GM12878 (cell line): ENCODE measurements around the gene OPRL1. TPM values are rescaled to one million over a fixed set of nuclear protein-coding genes. Genes with fewer than 3 reads are reported as not detected.

ENCODE experiments used
- ATAC-seq: fragments of 200-7000 bp; cut with Tn5 transposase; 3 replicates; pipeline ENCODE4 v1.9.1; 2020; ENCODE audit warnings: mild to moderate bottlenecking, moderate library complexity
- BruUV-seq: library from RNA; stranded (reverse); fragments of 400-500 nt; replicated peaks from 2 replicates; lab custom pipeline; 2021; lab: Mats Ljungman, UMichigan
- CTCF ChIA-PET: fragments of 300-600 bp; sonication (Branson Sonifier 250); formaldehyde crosslinking; extraction: SDS; loops from one replicate; lab custom pipeline; 2021; ENCODE audit warnings: inconsistent platforms; lab: Yijun Ruan, JAX
- POLR2A ChIA-PET: fragments of 350-600 bp; formaldehyde crosslinking; extraction: SDS; loops from one replicate; lab custom pipeline; 2021; ENCODE audit warnings: inconsistent platforms; lab: Charles Lee
- RAD21 ChIA-PET: fragments of 300-600 bp; sonication (Branson Sonifier 250); formaldehyde crosslinking; loops from one replicate; lab custom pipeline; 2023; ENCODE audit warnings: antibody characterized with exemption; ENCODE audit not compliant: unreplicated experiment; lab: Charles Lee
- SMC1A ChIA-PET: fragments of 300-600 bp; sonication (Branson Sonifier 250); formaldehyde crosslinking; loops from one replicate; lab custom pipeline; 2023; ENCODE audit not compliant: unreplicated experiment, uncharacterized antibody; lab: Charles Lee
- DNase-seq: peaks from one replicate; pipeline ENCODE4 v3.0.0-alpha.2; 2011; ENCODE audit warnings: low read depth, low spot score
- FAIRE-seq: peaks from 3 replicates; lab custom pipeline; 2011; peaks lifted over from hg19 to GRCh38; lab: Jason Lieb, UNC
- H2AFZ ChIP-seq: 2 replicates; pipeline ENCODE4 v1.6.0; 2011; ENCODE audit warnings: low read depth, low read length, control low read depth; ENCODE audit not compliant: control insufficient read depth
- H3K27ac ChIP-seq: 2 replicates; pipeline ENCODE4 v1.5.1; 2011; ENCODE audit warnings: control low read depth; ENCODE audit not compliant: control insufficient read depth, insufficient read depth
- H3K27me3 ChIP-seq, 2 experiments: replicated peaks in 1 of 2; 2 replicates each; pipeline versions ENCODE4 v1.6.0 to v1.6.1; 2011; ENCODE audit warnings: low read length in 1 of 2; ENCODE audit not compliant: control insufficient read depth in 2 of 2, insufficient read depth in 2 of 2
- H3K36me3 ChIP-seq, 2 experiments: 2 replicates each; pipeline ENCODE4 v1.5.1; 2011; ENCODE audit warnings: low read length in 1 of 2; ENCODE audit not compliant: control insufficient read depth in 2 of 2, insufficient read depth in 2 of 2
- H3K4me1 ChIP-seq: 2 replicates; pipeline ENCODE4 v1.6.1; 2011; ENCODE audit warnings: mild to moderate bottlenecking, low read length, moderate library complexity, mixed read lengths; ENCODE audit not compliant: control insufficient read depth, insufficient read depth
- H3K4me2 ChIP-seq: 2 replicates; pipeline ENCODE4 v1.6.0; 2011; ENCODE audit warnings: control low read depth; ENCODE audit not compliant: control insufficient read depth, insufficient read depth
- H3K4me3 ChIP-seq: fragments of 200-600 bp; sonication (generic); 2 replicates; pipeline ENCODE4 v1.5.1; 2016
- H3K79me2 ChIP-seq: 2 replicates; pipeline ENCODE4 v1.6.0; 2011; ENCODE audit warnings: low read length; ENCODE audit not compliant: control insufficient read depth, insufficient read depth
- H3K9ac ChIP-seq: 2 replicates; pipeline ENCODE4 v1.8.0; 2011; ENCODE audit warnings: low read length, control low read depth, mixed read lengths; ENCODE audit not compliant: control insufficient read depth, insufficient read depth
- H3K9me3 ChIP-seq: replicated peaks from 3 replicates; pipeline ENCODE4 v1.5.1; 2011; ENCODE audit warnings: mild to moderate bottlenecking, low read length; ENCODE audit not compliant: control insufficient read depth, insufficient read depth
- H4K20me1 ChIP-seq: 2 replicates; pipeline ENCODE4 v1.6.0; 2011; ENCODE audit not compliant: control insufficient read depth, insufficient read depth
- ATF3 ChIP-seq: IDR thresholded peaks from 2 replicates; pipeline ENCODE4 v1.6.1; 2011; ENCODE audit warnings: low read depth, mild to moderate bottlenecking, low read length, moderate library complexity, borderline replicate concordance; ENCODE audit errors: extremely low read depth
- CHD4 ChIP-seq: fragments of 200-600 bp; sonication (generic); IDR thresholded peaks from 2 replicates; pipeline ENCODE4 v1.6.1; 2016; ENCODE audit warnings: mild to moderate bottlenecking
- CREB1 ChIP-seq: IDR thresholded peaks from 2 replicates; pipeline ENCODE4 v1.6.1; 2012; ENCODE audit warnings: low read depth, mild to moderate bottlenecking, inconsistent platforms
- E4F1 ChIP-seq: fragments of 450-650 bp; IDR thresholded peaks from 2 replicates; pipeline ENCODE4 v1.6.1; 2018; ENCODE audit warnings: borderline replicate concordance, mild to moderate bottlenecking; ENCODE audit not compliant: partially characterized antibody
- IRF4 ChIP-seq: IDR thresholded peaks from 2 replicates; pipeline ENCODE4 v1.6.1; 2011; ENCODE audit warnings: low read depth, low read length
- MTA2 ChIP-seq: fragments of 450-650 bp; IDR thresholded peaks from 2 replicates; pipeline ENCODE4 v1.6.1; 2016; ENCODE audit warnings: low read depth, mild to moderate bottlenecking, moderate library complexity
- MXI1 ChIP-seq: fragments of 150-350 bp; IDR thresholded peaks from 2 replicates; pipeline ENCODE4 v1.6.1; 2011; ENCODE audit warnings: low read depth, mild to moderate bottlenecking, inconsistent platforms, low read length, improper control_type of control experiment
- NRF1 ChIP-seq: conservative IDR thresholded peaks from 2 replicates; pipeline ENCODE4 v1.6.1; 2011; ENCODE audit warnings: mild to moderate bottlenecking, low read depth, low read length, improper control_type of control experiment
- PAX5 ChIP-seq: IDR thresholded peaks from 2 replicates; pipeline ENCODE4 v1.6.1; 2011; ENCODE audit warnings: low read depth, low read length, borderline replicate concordance
- POLR2AphosphoS2 ChIP-seq: IDR thresholded peaks from 2 replicates; pipeline ENCODE4 v1.6.1; 2011; ENCODE audit warnings: low read depth, mild to moderate bottlenecking, low read length, improper control_type of control experiment, moderate library complexity
- POLR2AphosphoS5 ChIP-seq: IDR thresholded peaks from 2 replicates; pipeline ENCODE4 v1.6.1; 2011; ENCODE audit warnings: mild to moderate bottlenecking, low read length, inconsistent platforms
- YY1 ChIP-seq: IDR thresholded peaks from 2 replicates; pipeline ENCODE4 v1.6.1; 2011; ENCODE audit warnings: low read depth, mild to moderate bottlenecking, low read length
- ZNF217 ChIP-seq: fragments of 450-650 bp; IDR thresholded peaks from 2 replicates; pipeline ENCODE4 v1.6.1; 2017; ENCODE audit warnings: antibody characterized with exemption, mild to moderate bottlenecking
- WGBS: methylation state at CpG from one replicate; pipeline ENCODE4 v1.1.6; 2016; ENCODE audit warnings: low lambda C conversion rate; ENCODE audit not compliant: insufficient replicate concordance, insufficient coverage; ENCODE audit errors: missing lambda C conversion rate; 5-methylcytosine and 5-hydroxymethylcytosine counted together
- in situ Hi-C: fragments of 300-500 bp; cut with MboI; formaldehyde crosslinking; loops from 9 replicates; pipeline ENCODE4 v1.14.3; 2018; ENCODE audit warnings: mixed read lengths
- intact Hi-C: fragments of 100-400 bp; cut with micrococcal nuclease; formaldehyde crosslinking; loops from one replicate; pipeline ENCODE4 v1.14.2; 2022; ENCODE audit not compliant: unreplicated experiment
- polyA plus RNA-seq, 11 experiments: library from polyadenylated mRNA; depleted of rRNA in 4 of 11; unstranded in 6 of 11; stranded (reverse) in 5 of 11; fragments of >200 nt; fragmentation: Nextera tagmentation in 4 of 11; fragmentation: Illumina TruSeq in 1 of 11; extraction: Ambion mirVana in 4 of 11; extraction: Trizol in 1 of 11; gene quantifications; 1 replicate in 1 of 11; 2 replicates in 10 of 11; pipeline versions ENCODE4 v1.2.1 to v1.2.3, GENCODE V29; 2011 to 2016; ENCODE audit warnings: inconsistent platforms in 2 of 11, missing spikeins in 2 of 11, low read depth in 1 of 11
- total RNA-seq, 4 experiments: library from RNA; depleted of rRNA in 3 of 4; stranded (reverse); fragments of >200 nt in 3 of 4; fragmentation: Illumina TruSeq in 1 of 4; extraction: Trizol in 1 of 4; gene quantifications; 2 replicates each; pipeline versions ENCODE4 v1.2.1 to v1.2.3, GENCODE V29; 2013 to 2021

The OPRL1 gene
- total and polyA plus RNA-seq, 10 of the 15 experiments (the other 5 are each of a cell fraction or from before 2014, with no cell fraction given), result 0.04 to 0.41 (median 0.24) TPM; not detected in 1

DNA sequence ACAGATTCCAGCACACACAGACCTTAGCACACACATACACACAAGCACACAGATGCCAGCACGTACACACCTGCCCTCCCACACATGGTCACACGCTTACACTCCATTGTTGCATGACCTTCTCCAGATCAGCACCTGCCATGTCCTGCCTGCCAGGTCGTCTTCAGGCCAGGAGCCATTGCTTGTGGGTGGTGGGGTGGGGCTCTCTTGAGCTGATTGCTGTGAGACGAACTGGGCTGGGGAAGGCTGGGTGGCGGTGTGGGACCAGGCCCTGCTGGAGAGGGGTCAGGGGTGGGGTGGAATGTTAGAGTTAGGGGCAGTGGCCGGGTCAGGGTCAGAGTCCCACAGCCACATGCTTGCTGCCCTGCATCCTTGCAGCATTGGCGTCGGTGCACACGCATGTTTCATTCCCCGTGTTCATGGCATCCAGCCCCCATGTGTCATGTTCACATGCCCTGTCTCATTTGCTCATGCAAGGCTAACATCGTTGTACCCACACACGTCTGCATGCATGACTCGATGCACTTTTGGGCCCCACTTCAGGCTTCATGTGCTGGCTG lies 34.0 kb downstream of the OPRL1 start:
- ChIA-PET SMC1A (interaction anchor here (2.3 kb wide), 1 partner anchor 30 kb away, joined by 7 read pairs; the partner anchor contains the start of gene LKAAEAR1), RAD21 (interaction anchor here (0.7 to 1.4 kb wide), 3 partner anchors 14 to 60 kb away, joined by 3 to 7 read pairs (median 3); no protein-coding TSS in a partner anchor), POLR2A (interaction anchor here (0.6 kb wide), 1 partner anchor 125 kb away, joined by 3 read pairs; no protein-coding TSS in a partner anchor), CTCF (interaction anchor here (1.2 to 2.8 kb wide), 2 partner anchors 11 to 30 kb away, joined by 3 to 12 read pairs; partner anchors contain the start of gene LKAAEAR1)
- H3K4me3 ChIP-seq, result no peak overlapping the region
- WGBS, result 21% methylated on average over 13 of the region's 13 CpGs
- H3K9ac ChIP-seq, result no peak overlapping the region
- no peak overlapping the region for H3K27ac ChIP-seq
- FAIRE-seq (no peak), DNase-seq (no peak), ATAC-seq (no peak)
- intact Hi-C loops (no loop called here), in situ Hi-C loops (no loop called here)
- no peaks in the 10 kb centered on the region for H3K36me3 ChIP-seq
- H3K4me2 ChIP-seq, result no peak overlapping the region
- no peaks in the 10 kb centered on the region for H3K79me2 ChIP-seq
- H3K27me3 ChIP-seq, result peaks cover 0 to 3% of the 10 kb centered on the region in 2 experiments; a peak in 1 of 4 replicates
- H4K20me1 ChIP-seq, result no peaks in the 10 kb centered on the region
- no peaks in the 10 kb centered on the region for H3K9me3 ChIP-seq
- no peak for TF ChIP-seq IRF4
- TF ChIP-seq MTA2, result 0 out of 2 replicates have a peak, but pooled peaks have one; percentile 12
- no peak for TF ChIP-seq PAX5
- no peaks in the 10 kb centered on the region for H3K4me1 ChIP-seq
- no peak overlapping the region for H2AFZ ChIP-seq
- BruUV-seq, result no TSS peak

DNA sequence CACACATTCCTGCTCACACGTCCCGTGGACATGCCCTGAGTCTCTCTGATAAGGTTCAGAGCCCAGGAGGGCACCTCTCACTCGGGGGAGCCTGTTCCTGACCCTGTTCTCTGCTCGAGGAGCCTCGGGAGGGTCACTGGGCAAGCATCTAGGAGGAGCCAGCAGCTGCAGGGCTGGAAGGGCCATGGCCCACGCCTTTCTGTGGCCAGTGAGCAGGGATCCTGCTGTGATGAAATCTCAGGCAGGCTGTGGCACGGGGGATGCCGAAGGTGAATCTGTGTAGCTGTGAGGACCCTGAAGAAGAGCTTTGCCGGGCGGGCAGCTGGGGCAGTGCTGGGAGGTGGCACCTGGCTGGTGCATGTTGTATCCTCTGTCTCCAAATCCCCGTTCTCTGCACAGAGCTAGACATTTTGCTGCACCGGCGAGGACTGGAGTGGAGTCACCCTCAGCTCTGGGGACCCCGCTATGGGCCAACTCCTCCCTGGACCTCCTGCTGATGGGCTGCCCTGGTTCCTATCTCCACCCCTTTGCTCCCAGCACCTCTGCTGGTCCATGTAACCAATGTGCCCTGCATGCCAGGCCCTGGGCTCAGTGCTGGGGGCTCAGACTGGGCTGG lies 34.6 kb downstream of the OPRL1 start:
- FAIRE-seq, result no peak
- intact Hi-C loops, result no loop called here
- TF ChIP-seq NRF1, result no peak
- TF ChIP-seq CHD4, result no peak
- no peak for TF ChIP-seq POLR2AphosphoS2
- no peak for TF ChIP-seq PAX5
- TF ChIP-seq ATF3, result no peak
- no peak for TF ChIP-seq E4F1
- TF ChIP-seq MXI1, result no peak
- no peak for TF ChIP-seq POLR2AphosphoS5
- TF ChIP-seq CREB1, result no peak
- TF ChIP-seq ZNF217, result no peak
- no peak for TF ChIP-seq YY1

More for the DNA sequence above, 34.6 kb downstream of the OPRL1 start:
- H3K4me1 ChIP-seq, result no peaks in the 10 kb centered on the region
- POLR2A ChIA-PET, result interaction anchor here (0.6 kb wide), 1 partner anchor 126 kb away, joined by 3 read pairs; no protein-coding TSS in a partner anchor
- in situ Hi-C loops, result no loop called here
- no peak for ATAC-seq
- no peaks in the 10 kb centered on the region for H3K79me2 ChIP-seq
- RAD21 ChIA-PET, result interaction anchor here (0.7 to 1.7 kb wide), 3 partner anchors 14 to 33 kb away, joined by 3 to 7 read pairs (median 6); no protein-coding TSS in a partner anchor
- H3K9me3 ChIP-seq, result no peaks in the 10 kb centered on the region
- H3K4me2 ChIP-seq, result no peak overlapping the region
- DNase-seq, result no peak
- no peak overlapping the region for H3K9ac ChIP-seq
- no peaks in the 10 kb centered on the region for H3K36me3 ChIP-seq
- peaks cover 0 to 3% of the 10 kb centered on the region in 2 experiments; a peak in 1 of 4 replicates for H3K27me3 ChIP-seq
- H3K4me3 ChIP-seq, result no peak overlapping the region
- H4K20me1 ChIP-seq, result no peaks in the 10 kb centered on the region
- BruUV-seq, result no TSS peak
- no peak overlapping the region for H3K27ac ChIP-seq
- SMC1A ChIA-PET, result interaction anchor here (2.3 kb wide), 1 partner anchor 31 kb away, joined by 7 read pairs; the partner anchor contains the start of gene LKAAEAR1
- WGBS, result 31% methylated on average over 14 of the region's 14 CpGs
- CTCF ChIA-PET, result interaction anchor here (1.0 to 2.8 kb wide), 3 partner anchors 12 to 30 kb away, joined by 3 to 12 read pairs (median 3); partner anchors contain the start of gene LKAAEAR1
- H2AFZ ChIP-seq, result no peak overlapping the region
